ENCODE measurements around the gene C1orf21. TPM values are rescaled to one million over a fixed set of nuclear protein-coding genes. Genes with fewer than 3 reads are reported as not detected.

Gene C1orf21
- total RNA-seq, 1 donor from 2014 or later: 45.6 TPM

DNA sequence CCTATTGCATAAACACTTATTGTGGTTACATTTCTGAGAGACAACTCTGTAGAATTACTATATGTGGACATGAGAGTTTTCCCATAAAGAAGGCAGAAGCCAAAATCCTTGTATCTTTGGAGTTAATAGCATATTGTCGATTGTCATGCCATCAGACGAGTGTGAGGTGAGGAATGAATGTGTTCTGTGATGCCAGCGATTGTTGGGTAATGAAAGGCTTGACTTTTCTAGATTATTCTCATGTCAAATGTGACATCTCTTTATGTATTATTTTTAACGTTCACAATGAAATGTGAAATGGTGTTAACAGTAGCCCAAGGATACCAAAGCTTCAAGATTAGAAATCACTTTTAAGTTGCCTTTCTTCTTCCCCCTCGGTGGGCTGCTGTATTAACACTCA, 84.9 kb downstream of the C1orf21 start:
- ATAC-seq (no peak), DNase-seq (no peak)
- intact Hi-C loops (cut with micrococcal nuclease): no loop called here

GRCh38 chr1:184472136-184472535, 85.3 kb downstream of the C1orf21 start:
- intact Hi-C loops (cut with micrococcal nuclease): no loop called here
- ATAC-seq (peak; percentile 71), DNase-seq (no peak)

GRCh38 chr1:184473176-184473966, 86.5 kb downstream of the C1orf21 start:
- ATAC-seq (no peak), DNase-seq (no peak)
- intact Hi-C loops (cut with micrococcal nuclease): no loop called here

DNA sequence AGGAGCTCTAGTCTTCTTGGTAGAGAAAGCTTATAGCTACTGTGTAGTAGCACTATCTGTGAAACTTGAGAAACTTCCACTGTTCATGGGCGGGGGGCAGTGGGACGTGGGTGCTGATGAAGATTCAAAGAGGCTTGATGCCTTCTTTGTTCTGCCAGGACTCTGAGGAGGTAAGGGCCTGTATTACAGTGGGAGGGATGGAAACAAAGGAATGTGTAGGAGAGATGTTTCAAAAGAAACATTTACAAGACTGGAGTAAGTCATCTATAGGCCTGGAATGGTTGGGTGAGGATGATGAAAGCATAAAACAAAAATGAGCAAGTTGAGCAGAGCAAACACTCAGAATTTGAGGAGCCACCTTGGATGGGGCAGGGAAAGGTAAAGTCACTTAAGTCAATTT, 89.4 kb downstream of the C1orf21 start:
- no peak for ATAC-seq
- intact Hi-C loops (cut with micrococcal nuclease): no loop called here
- DNase-seq: no peak

DNA sequence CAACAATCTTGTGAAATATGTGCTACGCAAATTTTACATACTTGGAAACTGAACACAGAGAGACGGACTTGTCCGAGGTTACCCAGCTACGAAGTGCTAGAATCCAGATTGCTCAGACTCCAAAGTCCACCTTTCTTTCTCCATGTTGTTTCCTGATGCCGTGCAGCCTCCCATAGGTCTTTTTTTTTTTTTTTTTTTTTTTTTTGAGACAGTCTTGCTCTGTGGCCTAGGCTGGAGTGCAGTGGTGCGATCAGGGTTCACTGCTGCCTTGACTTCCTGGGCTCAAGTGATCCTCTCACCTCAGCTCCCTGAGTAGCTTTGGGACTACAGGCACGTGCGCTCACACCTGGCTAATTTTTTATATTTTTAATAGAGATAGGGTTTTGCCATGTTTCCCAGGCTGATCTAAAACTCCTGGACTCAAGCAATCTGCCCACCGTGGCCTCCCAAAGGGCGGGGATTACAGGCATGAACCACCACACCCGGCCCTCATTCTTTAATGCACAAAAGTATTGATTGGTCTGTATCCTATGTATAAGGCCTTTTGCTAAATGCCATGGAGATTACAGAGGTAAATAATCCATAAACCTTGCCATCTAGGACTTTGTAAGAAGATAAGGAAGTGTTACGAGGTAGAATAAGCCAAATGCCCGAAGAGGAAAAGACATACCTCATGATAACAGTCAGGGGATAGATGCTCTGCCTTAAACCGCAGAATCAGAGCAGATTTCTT, 92.8 kb downstream of the C1orf21 start:
- intact Hi-C loops (cut with micrococcal nuclease): loop anchor here (10.0 kb wide), 1 partner anchor 145 kb away; no protein-coding TSS in a partner anchor
- no peak for ATAC-seq

GRCh38 chr1:184480736-184481135, 93.9 kb downstream of the C1orf21 start:
- ATAC-seq: no peak
- no peak for DNase-seq
- intact Hi-C loops (cut with micrococcal nuclease): loop anchor here (10.0 kb wide), 1 partner anchor 144 kb away; no protein-coding TSS in a partner anchor

More for the DNA sequence above, 92.8 kb downstream of the C1orf21 start:
- no peak for DNase-seq

DNA sequence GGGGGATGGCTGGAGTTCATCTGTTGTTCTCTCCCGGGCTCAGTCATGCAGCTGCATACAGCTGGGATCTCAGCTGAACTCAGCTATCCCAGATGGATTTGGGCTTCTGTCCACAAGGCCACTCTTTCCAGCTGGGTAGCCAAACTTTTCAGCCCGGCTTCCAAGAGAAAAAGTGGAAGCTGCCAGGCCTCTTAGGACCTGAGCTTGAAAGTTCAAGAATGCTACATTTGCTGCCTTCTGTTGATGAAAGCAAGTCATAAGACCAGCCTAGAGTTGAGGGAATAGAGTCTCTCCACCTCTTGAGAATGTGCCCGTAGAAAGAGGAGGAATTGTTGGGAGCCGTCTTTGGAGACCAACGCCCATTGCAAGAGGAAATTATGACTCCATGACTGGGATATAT, 95.3 kb downstream of the C1orf21 start:
- ATAC-seq (peak; percentile 82), DNase-seq (peak; percentile 74)
- intact Hi-C loops (cut with micrococcal nuclease): loop anchor here (10.0 kb wide), 1 partner anchor 143 kb away; no protein-coding TSS in a partner anchor

DNA sequence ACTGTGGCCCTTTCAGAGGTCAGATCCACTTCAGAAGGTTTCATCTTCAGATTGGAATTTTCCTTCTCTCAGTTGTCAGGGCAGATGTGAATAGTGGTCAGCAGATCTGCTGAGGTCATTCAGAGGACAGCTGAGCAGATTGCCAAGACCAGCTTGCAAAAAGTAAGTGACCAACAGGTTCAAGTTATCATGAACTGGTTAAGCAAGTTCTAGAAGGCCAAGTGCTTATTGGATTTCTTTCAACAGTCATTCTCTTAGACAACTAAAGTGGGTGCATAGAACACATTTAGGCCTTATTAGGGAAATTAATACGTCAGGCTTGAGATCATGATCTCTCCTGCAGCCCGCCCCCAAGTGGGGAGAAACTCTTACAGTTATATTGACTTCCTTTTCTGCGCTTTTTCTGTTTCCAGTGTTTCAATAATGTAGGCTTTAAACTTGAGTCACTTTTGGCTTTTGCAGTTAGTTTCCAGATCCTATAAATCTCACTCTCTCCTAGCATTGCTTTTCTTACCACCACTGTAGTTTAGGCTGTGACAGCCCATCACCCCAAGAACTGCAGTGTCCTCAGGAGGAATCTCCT, 96.4 kb downstream of the C1orf21 start:
- ATAC-seq (peak; percentile 50), DNase-seq (peak; percentile 58)
- intact Hi-C loops (cut with micrococcal nuclease): loop anchor here (10.0 kb wide), 1 partner anchor 142 kb away; no protein-coding TSS in a partner anchor

DNA sequence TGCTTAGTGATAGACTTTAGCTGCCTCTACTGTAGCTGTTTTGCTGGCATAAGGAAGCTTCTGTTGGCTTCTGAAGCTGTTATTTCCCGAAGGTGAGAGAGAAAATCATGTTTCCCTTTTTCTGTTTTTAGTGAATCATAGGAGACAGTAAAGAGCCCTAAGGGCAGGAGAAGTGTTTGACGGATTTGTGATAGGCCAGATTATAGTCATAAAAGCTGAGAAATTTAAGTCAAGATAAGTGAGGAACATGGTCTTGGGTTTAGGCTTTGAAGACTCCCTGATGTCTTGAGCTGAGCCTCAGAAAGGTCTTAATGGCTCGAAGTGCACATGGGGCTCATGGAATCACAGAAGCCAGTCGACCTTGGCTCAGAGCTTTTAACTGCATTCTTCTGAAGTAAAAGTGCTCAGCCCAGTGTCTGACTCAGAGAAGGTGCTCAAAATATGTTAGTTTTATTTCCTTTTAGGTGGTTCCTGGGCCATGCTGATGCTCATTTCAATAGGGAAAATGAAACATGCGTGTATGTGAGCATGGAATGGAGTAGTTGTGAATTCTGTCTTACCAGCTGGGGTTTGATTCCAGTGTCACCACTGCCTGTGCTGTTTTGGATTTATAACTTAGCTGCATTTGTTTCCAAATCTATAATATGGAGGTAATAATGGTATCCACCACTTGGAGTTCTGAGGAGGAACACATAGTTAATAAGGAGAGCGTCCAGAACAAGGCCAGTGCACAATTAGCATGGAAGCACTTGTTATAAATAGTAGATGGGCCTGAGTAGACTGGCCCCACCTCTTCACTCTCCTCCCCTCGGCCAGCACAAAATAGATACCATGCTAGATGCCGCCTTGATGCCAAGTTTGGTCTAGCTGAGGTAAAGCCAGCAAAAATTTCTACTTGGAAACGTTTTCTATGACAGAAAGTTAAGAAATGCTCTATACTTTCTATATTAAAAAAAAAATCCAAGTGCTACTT, 99.2 kb downstream of the C1orf21 start:
- DNase-seq: no peak
- ATAC-seq: peak; percentile 59
- intact Hi-C loops (cut with micrococcal nuclease): loop anchor here (10.0 kb wide), 1 partner anchor 139 kb away; no protein-coding TSS in a partner anchor

GRCh38 chr1:184486761-184487445, 100.1 kb downstream of the C1orf21 start:
- intact Hi-C loops (cut with micrococcal nuclease): loop anchor here (10.0 kb wide), 1 partner anchor 138 kb away; no protein-coding TSS in a partner anchor
- ATAC-seq: no peak
- no peak for DNase-seq

- intact Hi-C loops (cut with micrococcal nuclease): loop anchor here (10.0 kb wide), 1 partner anchor 137 kb away; no protein-coding TSS in a partner anchor
- no peak for DNase-seq
- ATAC-seq: no peak
Observed at GRCh38 chr1:184487531-184488193, 100.8 kb downstream of the C1orf21 start.

GRCh38 chr1:184489908-184490307, 103.1 kb downstream of the C1orf21 start:
- ATAC-seq (no peak), DNase-seq (no peak)
- intact Hi-C loops (cut with micrococcal nuclease): loop anchor here (10.0 kb wide), 1 partner anchor 135 kb away; no protein-coding TSS in a partner anchor

GRCh38 chr1:184492536-184492935, 105.7 kb downstream of the C1orf21 start:
- intact Hi-C loops (cut with micrococcal nuclease): no loop called here
- DNase-seq: no peak
- peak; percentile 14 for ATAC-seq

DNA sequence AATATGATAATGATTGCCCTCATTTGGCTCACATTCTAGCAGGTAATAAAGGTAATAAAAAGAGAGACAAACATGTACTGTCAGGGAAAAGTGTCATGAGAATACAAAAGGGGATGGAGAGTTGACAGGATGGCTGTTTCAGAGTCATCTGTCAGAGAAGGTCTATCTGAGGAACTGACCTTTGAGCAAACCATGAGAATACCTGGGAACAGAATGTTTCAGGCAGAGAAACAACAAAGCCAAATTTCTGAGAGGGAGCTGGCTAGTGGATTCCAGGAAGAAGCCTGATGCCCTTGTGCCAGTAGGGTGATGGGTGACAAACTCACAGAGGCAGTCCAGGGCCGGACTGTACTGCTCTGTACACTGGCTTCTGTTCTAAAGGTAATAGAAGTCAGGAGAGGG, 107.2 kb downstream of the C1orf21 start:
- DNase-seq: no peak
- intact Hi-C loops (cut with micrococcal nuclease): no loop called here
- ATAC-seq: peak; percentile 80

- no peak for DNase-seq
- no peak for ATAC-seq
- intact Hi-C loops (cut with micrococcal nuclease): no loop called here
Observed at GRCh38 chr1:184494929-184495328, 108.1 kb downstream of the C1orf21 start.

- intact Hi-C loops (cut with micrococcal nuclease): no loop called here
- ATAC-seq: no peak
- no peak for DNase-seq
Observed at GRCh38 chr1:184497959-184498723, 111.3 kb downstream of the C1orf21 start.

DNA sequence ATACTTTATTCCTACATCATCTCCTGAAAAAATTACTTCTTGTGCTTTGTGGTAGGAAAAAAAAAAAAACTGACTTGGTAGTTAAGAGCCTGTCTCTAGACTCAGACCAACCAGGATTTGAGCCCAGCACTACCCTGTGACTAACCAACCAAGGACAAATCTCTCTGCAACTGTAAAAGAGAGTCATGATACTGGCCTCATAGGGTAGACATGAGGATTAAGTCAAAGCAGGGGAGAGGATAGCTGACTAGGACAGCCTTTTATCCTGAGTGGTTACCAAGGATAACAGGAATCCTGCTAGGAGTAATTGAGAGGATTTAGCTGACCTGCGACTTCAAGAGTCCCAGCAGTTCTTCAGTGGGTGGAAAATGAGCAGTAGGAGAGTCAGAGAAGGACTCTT, 112.8 kb downstream of the C1orf21 start:
- ATAC-seq: no peak
- DNase-seq: no peak
- intact Hi-C loops (cut with micrococcal nuclease): no loop called here

Data from left ventricle myocardium superior (tissue), 1 donor.